IMR-90 (cell line): ENCODE results near the gene CADM2. TPM values are rescaled to one million over a fixed set of nuclear protein-coding genes. Genes with fewer than 3 reads are reported as not detected.

Source experiments
- ATAC-seq: fragments of 200-7000 bp; cut with Tn5 transposase; 2 replicates; pipeline ENCODE4 v1.9.1; 2020; ENCODE audit warnings: low read depth, mild to moderate bottlenecking, moderate library complexity
- BruUV-seq: library from RNA; stranded (reverse); fragments of 400-500 nt; replicated peaks from 2 replicates; lab custom pipeline; 2021; lab: Mats Ljungman, UMichigan
- CTCF ChIA-PET: fragments of 300-600 bp; formaldehyde crosslinking; extraction: SDS; loops from one replicate; lab custom pipeline; 2021; ENCODE audit warnings: antibody characterized with exemption; lab: Yijun Ruan, JAX
- POLR2A ChIA-PET: fragments of 300-600 bp; sonication (Branson Sonifier 250); formaldehyde crosslinking; loops from one replicate; lab custom pipeline; 2022; ENCODE audit warnings: antibody characterized with exemption; ENCODE audit not compliant: unreplicated experiment; lab: Charles Lee
- DNase-seq: peaks from one replicate; pipeline ENCODE4 v3.0.0; 2013
- H2AFZ ChIP-seq: replicated peaks from 2 replicates; pipeline ENCODE3; 2013; ENCODE audit warnings: low read length, mild to moderate bottlenecking; ENCODE audit not compliant: poor library complexity
- H2AK5ac ChIP-seq: 2 replicates; pipeline ENCODE4 v1.6.1; 2013; ENCODE audit warnings: low read depth, low read length, inconsistent platforms
- H2AK9ac ChIP-seq: replicated peaks from 2 replicates; pipeline ENCODE3; 2013; ENCODE audit warnings: mild to moderate bottlenecking, low read depth, low read length, moderate library complexity; ENCODE audit not compliant: poor library complexity
- H2BK120ac ChIP-seq: 2 replicates; pipeline ENCODE4 v1.6.1; 2013; ENCODE audit warnings: low read depth, low read length, inconsistent platforms
- H2BK15ac ChIP-seq: 3 replicates; pipeline ENCODE4 v1.6.1; 2013; ENCODE audit warnings: low read depth, low read length, inconsistent platforms
- H2BK20ac ChIP-seq: 2 replicates; pipeline ENCODE4 v1.6.1; 2013; ENCODE audit warnings: low read depth, mild to moderate bottlenecking, inconsistent platforms, low read length, moderate library complexity
- H2BK5ac ChIP-seq: 2 replicates; pipeline ENCODE4 v1.6.1; 2013; ENCODE audit warnings: mild to moderate bottlenecking, low read depth, low read length, inconsistent platforms; ENCODE audit not compliant: poor library complexity, severe bottlenecking
- H3K14ac ChIP-seq: replicated peaks from 2 replicates; pipeline ENCODE4 v1.6.1; 2013; ENCODE audit warnings: low read depth, low read length, inconsistent platforms
- H3K18ac ChIP-seq: 2 replicates; pipeline ENCODE4 v1.6.1; 2013; ENCODE audit warnings: low read depth, low read length, control low read depth
- H3K23ac ChIP-seq: 2 replicates; pipeline ENCODE4 v1.6.1; 2013; ENCODE audit warnings: low read depth, low read length, inconsistent platforms
- H3K27ac ChIP-seq: 2 replicates; pipeline ENCODE4 v1.5.1; 2013; ENCODE audit warnings: mild to moderate bottlenecking, control low read depth, low read length; ENCODE audit not compliant: insufficient read depth
- H3K27me3 ChIP-seq: 2 replicates; pipeline ENCODE4 v1.6.1; 2013; ENCODE audit warnings: low read length; ENCODE audit not compliant: control insufficient read depth, insufficient read depth
- H3K36me3 ChIP-seq: 2 replicates; pipeline ENCODE4 v1.6.1; 2013; ENCODE audit warnings: low read length, mixed read lengths; ENCODE audit not compliant: control insufficient read depth, insufficient read depth
- H3K4ac ChIP-seq: 2 replicates; pipeline ENCODE4 v1.6.1; 2013; ENCODE audit warnings: low read depth, low read length, inconsistent platforms
- H3K4me1 ChIP-seq: 2 replicates; pipeline ENCODE4 v1.6.1; 2013; ENCODE audit warnings: low read length, mixed read lengths; ENCODE audit not compliant: control insufficient read depth, insufficient read depth
- H3K4me2 ChIP-seq: 2 replicates; pipeline ENCODE4 v1.6.1; 2013; ENCODE audit warnings: low read depth, mild to moderate bottlenecking, control low read depth, low read length, moderate library complexity
- H3K4me3 ChIP-seq: 2 replicates; pipeline ENCODE4 v1.5.1; 2013; ENCODE audit warnings: low read depth, mild to moderate bottlenecking, control low read depth, low read length, moderate library complexity; ENCODE audit not compliant: insufficient read depth
- H3K56ac ChIP-seq: 2 replicates; pipeline ENCODE4 v1.6.1; 2013; ENCODE audit warnings: low read length, inconsistent platforms; ENCODE audit not compliant: insufficient read depth; ENCODE audit errors: extremely low read depth
- H3K79me1 ChIP-seq, 2 experiments: 2 replicates each; pipeline ENCODE4 v1.6.1; 2013; ENCODE audit warnings: low read length in 2 of 2, inconsistent platforms in 1 of 2, low read depth in 1 of 2
- H3K9ac ChIP-seq: 2 replicates; pipeline ENCODE4 v1.6.1; 2013; ENCODE audit warnings: low read depth, low read length, control low read depth
- H3K9me1 ChIP-seq: 2 replicates; pipeline ENCODE4 v1.6.1; 2013; ENCODE audit warnings: low read length, inconsistent platforms; ENCODE audit not compliant: insufficient read depth
- H3K9me3 ChIP-seq: 2 replicates; pipeline ENCODE4 v1.6.1; 2013; ENCODE audit warnings: low read length; ENCODE audit not compliant: control insufficient read depth, insufficient read depth
- H4K20me1 ChIP-seq: 2 replicates; pipeline ENCODE4 v1.6.1; 2013; ENCODE audit warnings: low read length, inconsistent platforms; ENCODE audit not compliant: insufficient read depth
- H4K5ac ChIP-seq: 2 replicates; pipeline ENCODE4 v1.6.1; 2013; ENCODE audit warnings: mild to moderate bottlenecking, low read depth, low read length, control low read depth
- H4K8ac ChIP-seq, 2 experiments: 2 replicates each; pipeline ENCODE4 v1.6.1; 2013; ENCODE audit warnings: low read depth in 2 of 2, low read length in 2 of 2, control low read depth in 1 of 2, inconsistent platforms in 1 of 2
- H4K91ac ChIP-seq: 2 replicates; pipeline ENCODE4 v1.6.1; 2013; ENCODE audit warnings: low read depth, low read length, inconsistent platforms; ENCODE audit not compliant: insufficient read depth
- BHLHE40 ChIP-seq: fragments of 150-350 bp; IDR thresholded peaks from 2 replicates; pipeline ENCODE4 v1.6.1; 2016; ENCODE audit warnings: mild to moderate bottlenecking, low read depth, low read length
- CEBPB ChIP-seq: IDR thresholded peaks from 2 replicates; pipeline ENCODE4 v1.6.1; 2012; ENCODE audit warnings: low read depth, low read length, improper control_type of control experiment
- CHD1 ChIP-seq: IDR thresholded peaks from 2 replicates; pipeline ENCODE4 v1.6.1; 2012; ENCODE audit warnings: low read depth, low read length, improper control_type of control experiment
- CTCF ChIP-seq: conservative IDR thresholded peaks from 2 replicates; pipeline ENCODE4 v1.5.1; 2012; ENCODE audit warnings: mild to moderate bottlenecking, low read depth, low read length, improper control_type of control experiment
- ELK1 ChIP-seq: fragments of 150-350 bp; IDR thresholded peaks from 2 replicates; pipeline ENCODE4 v1.6.1; 2016; ENCODE audit warnings: low read depth, mild to moderate bottlenecking, low read length, moderate library complexity, borderline replicate concordance
- FOS ChIP-seq: fragments of 150-350 bp; IDR thresholded peaks from 2 replicates; pipeline ENCODE4 v1.6.1; 2016; ENCODE audit warnings: low read depth, low read length
- MAZ ChIP-seq: IDR thresholded peaks from 2 replicates; pipeline ENCODE4 v1.6.1; 2012; ENCODE audit warnings: low read depth, mild to moderate bottlenecking, low read length, improper control_type of control experiment, moderate library complexity, borderline replicate concordance
- MXI1 ChIP-seq: IDR thresholded peaks from 2 replicates; pipeline ENCODE4 v1.6.1; 2012; ENCODE audit warnings: low read depth, mild to moderate bottlenecking, low read length, moderate library complexity, borderline replicate concordance
- POLR2A ChIP-seq: IDR thresholded peaks from 2 replicates; pipeline ENCODE4 v1.6.1; 2012; ENCODE audit warnings: mild to moderate bottlenecking, low read depth, low read length
- RAD21 ChIP-seq: IDR thresholded peaks from 2 replicates; pipeline ENCODE4 v1.6.1; 2012; ENCODE audit warnings: low read length, improper control_type of control experiment
- RFX5 ChIP-seq: IDR thresholded peaks from 2 replicates; pipeline ENCODE4 v1.8.0; 2012; ENCODE audit warnings: low read depth, mild to moderate bottlenecking, low read length, moderate library complexity
- SMC3 ChIP-seq: fragments of 150-350 bp; IDR thresholded peaks from 2 replicates; pipeline ENCODE4 v1.6.1; 2016; ENCODE audit warnings: low read depth, mild to moderate bottlenecking, antibody characterized with exemption, low read length, moderate library complexity
- WGBS, 2 experiments: methylation state at CpG; one replicate each; pipeline versions ENCODE4 v1.1.5 to v1.1.7; 2013; ENCODE audit warnings: missing lambda C conversion rate in 2 of 2; ENCODE audit not compliant: insufficient read length in 1 of 2; ENCODE audit errors: extremely low coverage in 2 of 2; 5-methylcytosine and 5-hydroxymethylcytosine counted together
- dilution Hi-C: fragments of 300-500 bp; cut with HindIII; formaldehyde crosslinking; loops from one replicate; pipeline ENCODE4 v1.14.3; 2018; ENCODE audit warnings: low sequenced_read_pairs; ENCODE audit not compliant: unreplicated experiment
- in situ Hi-C: fragments of 300-500 bp; cut with MboI; formaldehyde crosslinking; loops from 3 replicates; pipeline ENCODE4 v1.14.3; 2019; ENCODE audit warnings: low sequenced_read_pairs, inconsistent platforms, mixed read lengths
- intact Hi-C: fragments of 100-400 bp; cut with micrococcal nuclease; formaldehyde crosslinking; loops from 2 replicates; pipeline ENCODE4 v1.10.0; 2022
- polyA plus RNA-seq, 3 experiments: library from polyadenylated mRNA; depleted of rRNA; stranded (reverse); fragments of >200 nt; gene quantifications; 2 replicates each; pipeline ENCODE4 v1.2.3, GENCODE V29; 2012; ENCODE audit warnings: low replicate concordance in 1 of 3
- total RNA-seq: library from RNA; depleted of rRNA; stranded (reverse); fragments of >200 nt; gene quantifications from 2 replicates; pipeline ENCODE4 v1.2.3, GENCODE V29; 2012
- TF ChIP-seq, protein P1 (sequence below): fragments of 150-350 bp; IDR thresholded peaks from 2 replicates; pipeline ENCODE4 v1.6.1; 2017; ENCODE audit warnings: mild to moderate bottlenecking, antibody characterized with exemption, low read length, low read depth

Gene CADM2
- total and polyA plus RNA-seq, 2 of the 4 experiments (the other 2 are of a cell fraction): not detected

- Histone ChIP-seq H3K4me1 (no peaks in the 10 kb centered on the region), H3K4me2 (no peak overlapping the region), H3K27ac (no peak overlapping the region), H4K91ac (no peak overlapping the region), H3K4ac (no peak overlapping the region), H4K5ac (no peak overlapping the region), H2AK9ac (no peak overlapping the region), H3K79me1 (no peaks in the 10 kb centered on the region), H3K56ac (no peak overlapping the region), H3K14ac (no peak overlapping the region), H3K9ac (no peak overlapping the region), H3K18ac (no peak overlapping the region), H3K9me1 (no peaks in the 10 kb centered on the region), H2BK15ac (no peak overlapping the region), H3K4me3 (no peak overlapping the region), H2AFZ (no peak overlapping the region), H3K27me3 (no peaks in the 10 kb centered on the region), H3K23ac (no peak overlapping the region), H2BK20ac (no peak overlapping the region), H4K8ac (no peak overlapping the region), H2BK5ac (no peak overlapping the region), H2BK120ac (no peak overlapping the region), H3K9me3 (no peaks in the 10 kb centered on the region), H4K20me1 (no peaks in the 10 kb centered on the region), H3K36me3 (no peaks in the 10 kb centered on the region), H2AK5ac (no peak overlapping the region)
- BruUV-seq: no TSS peak
- ChIA-PET CTCF (no interaction called here), POLR2A (no interaction called here)
- no peak for DNase-seq
- no peak for ATAC-seq
- intact Hi-C loops (no loop called here), dilution Hi-C loops (no loop called here), in situ Hi-C loops (no loop called here)
- TF ChIP-seq RFX5 (no peak), MXI1 (no peak), BHLHE40 (no peak), FOS (no peak), CEBPB (no peak), CHD1 (no peak), MAZ (no peak), RAD21 (no peak), SMC3 (no peak), ELK1 (no peak), POLR2A (no peak), CTCF (no peak)
- TF ChIP-seq, protein P1, sequence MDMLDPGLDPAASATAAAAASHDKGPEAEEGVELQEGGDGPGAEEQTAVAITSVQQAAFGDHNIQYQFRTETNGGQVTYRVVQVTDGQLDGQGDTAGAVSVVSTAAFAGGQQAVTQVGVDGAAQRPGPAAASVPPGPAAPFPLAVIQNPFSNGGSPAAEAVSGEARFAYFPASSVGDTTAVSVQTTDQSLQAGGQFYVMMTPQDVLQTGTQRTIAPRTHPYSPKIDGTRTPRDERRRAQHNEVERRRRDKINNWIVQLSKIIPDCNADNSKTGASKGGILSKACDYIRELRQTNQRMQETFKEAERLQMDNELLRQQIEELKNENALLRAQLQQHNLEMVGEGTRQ: no peak
- WGBS, 2 experiments: no CpG with 5 or more reads among the region's 1 CpG
Observed at GRCh38 chr3:85950435-85950834, 991.6 kb downstream of the CADM2 start.
